GM21360 (cell line): ENCODE data around the gene AMIGO1.
"Not testable (repeated sequence)": the region's sequence is repeated elsewhere in the genome, so short reads cannot be mapped to it uniquely, and the experiment has no call there.

Experiments used
- ATAC-seq: cut with Tn5 transposase; IDR thresholded peaks from one replicate; pipeline ENCODE4 v1.9.1; 2021; ENCODE audit warnings: mild to moderate bottlenecking, moderate library complexity; ENCODE audit not compliant: unreplicated experiment

AMIGO1 gene

DNA sequence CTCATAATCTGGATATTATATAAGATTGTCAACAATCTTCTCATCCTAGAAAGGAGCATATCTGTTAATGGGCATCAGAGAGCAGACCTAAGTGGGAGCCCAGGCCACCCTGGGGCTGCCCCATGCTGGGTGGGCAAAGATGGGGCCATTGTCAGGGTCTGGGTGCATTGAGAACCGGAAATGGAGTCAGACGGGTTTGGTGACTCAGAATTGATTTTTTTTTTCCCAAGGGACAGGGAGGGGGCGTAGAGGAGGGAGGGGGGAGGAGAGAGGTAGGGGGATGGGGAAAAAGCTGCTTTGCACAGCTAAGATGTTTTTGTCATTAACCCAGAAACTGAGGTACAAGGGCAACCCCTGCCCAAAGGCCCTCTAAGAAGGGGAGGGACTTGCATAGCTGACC is 24.5 kb downstream of the AMIGO1 start:
- no peak for ATAC-seq

DNA sequence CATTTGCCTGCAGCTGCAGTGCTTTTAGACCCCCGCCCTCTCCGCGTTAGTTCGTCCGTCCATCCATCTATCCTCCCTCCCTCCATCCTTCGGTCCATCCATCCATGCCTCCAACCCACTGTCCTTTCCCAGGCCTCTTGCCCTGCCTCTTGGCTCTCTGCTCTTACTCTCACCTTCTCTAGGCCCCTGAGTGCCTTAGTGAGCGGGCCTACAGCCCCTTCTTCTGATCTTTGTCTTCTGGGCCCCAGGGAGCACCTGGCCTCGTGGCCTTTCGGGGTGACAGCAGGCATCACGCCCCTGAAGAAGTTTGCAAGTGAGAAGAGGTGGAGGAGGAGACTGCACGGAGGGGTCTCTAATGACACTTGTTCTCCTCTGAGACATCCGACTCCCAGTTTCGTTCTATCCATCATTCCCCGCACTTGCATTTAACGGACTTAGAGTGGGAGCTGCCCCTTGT is 25.0 kb downstream of the AMIGO1 start:
- ATAC-seq: no peak

DNA sequence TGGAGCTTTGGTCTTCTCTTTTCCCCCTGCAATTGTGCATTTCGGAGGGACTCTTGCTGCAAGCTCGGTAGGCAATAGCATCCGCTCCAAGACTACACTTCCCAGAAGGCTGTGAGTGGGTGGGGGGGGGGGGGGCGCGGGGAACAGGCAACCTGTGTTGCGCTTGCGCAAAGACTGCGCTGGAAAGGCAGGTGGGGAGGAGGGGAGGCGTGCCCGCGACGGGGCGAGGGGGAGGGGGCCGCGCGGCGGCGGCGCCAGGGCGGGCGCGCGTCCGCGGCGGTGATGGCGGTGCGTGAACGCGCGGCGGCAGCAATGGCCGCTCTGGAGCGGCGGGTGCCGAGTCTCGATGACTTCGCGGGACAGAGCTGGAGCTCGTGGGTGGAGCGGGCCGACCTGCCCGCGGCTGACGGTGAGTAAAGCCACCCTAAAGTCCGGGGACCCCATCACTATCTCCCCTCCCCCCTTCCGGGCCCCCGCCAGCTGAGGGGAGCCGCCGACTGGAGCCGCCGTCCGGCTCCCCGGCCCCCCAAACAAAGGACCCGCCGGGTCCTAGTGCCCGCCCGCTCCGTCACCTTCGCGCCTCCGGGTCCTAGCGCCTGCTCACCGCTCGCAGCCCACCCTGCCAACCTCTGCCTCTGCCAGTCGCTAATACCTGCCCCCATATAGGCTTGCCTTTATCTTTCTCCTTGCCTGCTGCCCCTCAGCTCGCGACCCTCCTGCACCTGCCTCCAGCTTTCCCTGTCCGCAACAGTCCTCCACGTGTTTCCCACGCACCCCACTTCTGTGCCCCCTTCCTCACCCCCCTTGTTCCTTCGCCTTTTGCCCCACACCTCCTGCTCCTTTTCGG is 25.6 kb downstream of the AMIGO1 start, which contains the start of gene ATXN7L2:
Gene ATXN7L2 (plus strand): TSS at position 234 of the 847 bp plus-strand sequence. CDS start 49 bp downstream, at position 283.
- ATAC-seq: peak; percentile 58

DNA sequence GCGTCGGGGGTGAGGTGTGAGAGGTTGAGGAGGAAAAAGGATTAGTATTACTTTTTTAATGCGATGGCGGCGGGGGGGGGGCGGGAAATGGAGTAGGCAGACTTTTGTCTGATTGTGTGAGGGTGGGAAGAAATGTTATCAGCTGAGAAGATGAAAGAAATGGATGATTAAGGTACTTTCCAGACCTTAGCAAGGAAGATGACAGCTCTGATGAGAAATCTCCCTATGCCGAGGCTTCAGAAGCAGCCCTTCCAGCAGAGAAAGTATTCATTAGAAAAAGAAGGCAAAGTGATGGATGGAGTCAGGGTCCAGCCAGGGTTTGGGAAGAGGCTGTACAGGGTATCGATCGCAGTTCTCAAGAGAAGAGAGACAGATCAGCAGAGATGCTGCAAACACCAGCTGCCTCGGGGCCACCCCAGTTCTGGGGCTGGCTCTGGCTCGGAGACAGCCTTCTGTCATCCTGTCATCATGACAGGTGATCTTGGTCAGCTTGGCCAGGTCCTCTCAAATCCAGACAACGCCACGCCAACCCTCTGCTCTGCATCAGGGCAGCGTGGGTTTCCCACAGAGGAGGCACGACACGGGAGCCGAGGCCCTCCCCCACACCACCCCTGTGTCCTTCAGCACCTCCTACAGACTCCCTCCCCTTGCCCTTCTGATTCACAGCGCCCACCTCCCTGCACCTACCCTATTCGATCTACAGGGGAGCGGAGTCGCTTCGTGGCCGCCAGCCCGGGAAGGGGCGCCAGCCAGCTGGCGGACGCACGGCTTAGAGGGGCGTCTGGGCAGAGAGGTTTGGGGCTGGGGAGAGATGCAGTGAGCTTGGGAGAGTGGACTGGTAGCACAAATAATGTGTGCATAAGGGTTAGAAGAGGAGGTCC is 26.5 kb downstream of the AMIGO1 start:
- peak; percentile 33 for ATAC-seq

- no peak for ATAC-seq
Measured at GRCh38 chr1:109482242-109482641, 27.3 kb downstream of the AMIGO1 start.

DNA sequence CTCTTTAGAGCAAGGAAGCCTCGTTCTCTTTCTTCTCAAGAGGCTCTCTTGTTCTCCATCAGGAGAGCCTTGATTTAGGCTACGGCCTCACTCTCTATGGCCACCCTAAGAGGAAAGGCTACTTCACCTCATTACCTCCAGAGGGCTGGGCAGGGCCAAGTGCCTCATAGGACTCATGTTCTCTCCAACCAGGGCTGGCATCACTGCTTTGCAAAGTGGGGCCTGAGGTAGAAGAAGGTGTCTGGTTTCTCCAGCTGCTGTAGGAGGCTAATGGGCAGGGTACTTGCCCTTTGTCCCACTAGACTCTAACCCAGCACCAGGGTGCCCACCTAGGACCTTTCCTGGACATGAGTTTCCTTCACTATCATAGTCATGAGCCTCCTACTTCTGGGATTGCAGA is 27.9 kb downstream of the AMIGO1 start:
- no peak for ATAC-seq

GRCh38 chr1:109479901-109480300 is 29.6 kb downstream of the AMIGO1 start:
- no peak for ATAC-seq

DNA sequence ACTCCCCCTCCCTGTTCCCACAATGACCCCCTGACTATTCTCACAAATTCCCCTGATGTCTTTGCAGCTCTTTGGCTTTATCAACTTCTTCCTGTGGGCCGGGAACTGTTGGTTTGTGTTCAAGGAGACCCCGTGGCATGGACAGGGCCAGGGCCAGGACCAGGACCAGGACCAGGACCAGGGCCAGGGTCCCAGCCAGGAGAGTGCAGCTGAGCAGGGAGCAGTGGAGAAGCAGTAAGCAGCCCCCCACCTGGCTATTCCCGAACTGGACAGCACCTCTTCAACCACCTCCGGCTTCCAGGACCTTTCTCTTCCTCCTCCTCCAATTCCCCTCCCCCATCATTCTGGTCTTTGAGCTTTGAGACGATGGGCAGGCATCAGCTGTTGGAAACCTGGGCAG is 30.2 kb downstream of the AMIGO1 start:
- no peak for ATAC-seq

GRCh38 chr1:109478806-109479205 is 30.7 kb downstream of the AMIGO1 start:
- ATAC-seq: no peak

DNA sequence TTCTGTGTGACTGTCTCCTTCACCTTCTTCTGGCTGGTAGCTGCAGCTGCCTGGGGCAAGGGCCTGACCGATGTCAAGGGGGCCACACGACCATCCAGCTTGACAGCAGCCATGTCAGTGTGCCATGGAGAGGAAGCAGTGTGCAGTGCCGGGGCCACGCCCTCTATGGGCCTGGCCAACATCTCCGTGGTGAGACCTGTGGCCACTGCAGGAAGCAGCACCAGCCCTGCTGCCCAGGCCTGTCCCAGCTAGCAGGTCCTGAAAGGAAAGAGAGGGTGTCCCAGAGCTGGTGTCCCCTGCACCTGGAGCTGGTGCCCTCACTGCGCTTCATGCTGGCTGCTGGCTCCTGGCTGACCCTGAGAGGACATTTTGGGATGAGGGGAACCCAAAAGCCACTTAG is 31.7 kb downstream of the AMIGO1 start:
- ATAC-seq: no peak

GRCh38 chr1:109476825-109477224 is 32.7 kb downstream of the AMIGO1 start:
- no peak for ATAC-seq

GRCh38 chr1:109475261-109475660 is 34.3 kb downstream of the AMIGO1 start:
- ATAC-seq: no peak

DNA sequence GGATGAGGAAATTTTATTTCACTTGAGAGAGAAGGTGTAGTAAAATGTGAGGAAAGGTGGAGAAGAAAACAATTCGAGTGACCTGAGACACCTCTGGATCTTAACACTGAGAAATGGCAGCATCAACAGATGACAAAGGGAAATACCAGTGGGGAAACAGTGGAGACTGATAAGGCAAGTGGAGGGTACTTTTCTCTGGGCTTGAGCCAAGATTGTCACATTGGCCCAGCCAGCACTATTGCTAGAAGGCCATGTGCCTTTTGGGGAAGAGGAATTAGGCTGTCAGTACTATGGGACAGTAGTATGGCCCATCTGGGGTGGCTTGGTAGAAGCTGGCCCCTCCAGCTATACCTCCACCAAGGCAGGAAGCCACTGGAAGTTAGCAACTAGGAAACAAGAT is 34.8 kb downstream of the AMIGO1 start:
- ATAC-seq: no peak

- ATAC-seq: not testable (repeated sequence)
Measured at GRCh38 chr1:109473284-109474057, 36.1 kb downstream of the AMIGO1 start.

GRCh38 chr1:109472779-109473178 is 36.7 kb downstream of the AMIGO1 start:
- ATAC-seq: no peak

GRCh38 chr1:109470245-109470644 is 39.3 kb downstream of the AMIGO1 start:
- ATAC-seq: no peak

GRCh38 chr1:109468903-109469302 is 40.6 kb downstream of the AMIGO1 start:
- no peak for ATAC-seq

DNA sequence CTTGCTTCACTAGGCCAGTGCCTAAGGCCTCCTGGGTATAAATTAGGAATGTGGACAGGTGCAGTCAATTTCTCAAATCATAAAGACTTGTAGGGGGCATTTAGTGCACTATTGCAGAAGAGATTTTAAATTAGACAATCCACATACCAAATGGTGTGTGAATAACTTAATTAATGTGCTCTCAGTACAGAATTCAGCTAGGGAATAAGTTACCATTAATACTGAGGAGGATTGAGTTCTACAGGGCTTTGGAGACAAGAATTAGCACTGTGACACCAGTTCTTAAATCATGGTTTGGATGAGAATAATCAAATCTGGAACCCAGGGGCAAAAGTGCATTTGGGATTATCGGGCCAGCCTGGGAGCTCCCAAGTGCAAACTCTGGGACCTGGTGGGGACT is 41.5 kb downstream of the AMIGO1 start:
- ATAC-seq: no peak

DNA sequence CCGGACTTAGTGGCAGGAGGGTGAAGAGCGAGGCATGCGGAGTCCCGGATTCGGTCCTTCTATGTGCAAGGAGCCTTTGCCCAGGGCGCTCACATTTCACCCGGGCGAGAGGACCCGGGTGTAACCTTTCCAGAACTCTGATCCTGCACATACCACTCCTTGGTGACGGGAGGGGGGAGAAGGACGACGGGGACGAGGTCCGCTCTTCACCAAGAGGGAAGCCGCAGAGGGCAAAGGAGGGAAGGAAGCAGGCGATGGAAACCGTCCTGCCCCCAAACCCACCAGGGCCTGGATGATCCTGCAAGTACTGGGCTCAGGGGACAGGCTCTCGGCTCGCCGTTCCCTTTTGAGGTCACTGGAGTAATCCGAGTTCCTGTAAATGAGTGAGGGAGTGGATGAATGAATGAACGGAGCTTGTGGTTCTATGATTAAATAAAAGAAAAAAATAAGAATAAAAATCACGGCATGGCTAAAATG is 42.2 kb downstream of the AMIGO1 start:
- no peak for ATAC-seq

DNA sequence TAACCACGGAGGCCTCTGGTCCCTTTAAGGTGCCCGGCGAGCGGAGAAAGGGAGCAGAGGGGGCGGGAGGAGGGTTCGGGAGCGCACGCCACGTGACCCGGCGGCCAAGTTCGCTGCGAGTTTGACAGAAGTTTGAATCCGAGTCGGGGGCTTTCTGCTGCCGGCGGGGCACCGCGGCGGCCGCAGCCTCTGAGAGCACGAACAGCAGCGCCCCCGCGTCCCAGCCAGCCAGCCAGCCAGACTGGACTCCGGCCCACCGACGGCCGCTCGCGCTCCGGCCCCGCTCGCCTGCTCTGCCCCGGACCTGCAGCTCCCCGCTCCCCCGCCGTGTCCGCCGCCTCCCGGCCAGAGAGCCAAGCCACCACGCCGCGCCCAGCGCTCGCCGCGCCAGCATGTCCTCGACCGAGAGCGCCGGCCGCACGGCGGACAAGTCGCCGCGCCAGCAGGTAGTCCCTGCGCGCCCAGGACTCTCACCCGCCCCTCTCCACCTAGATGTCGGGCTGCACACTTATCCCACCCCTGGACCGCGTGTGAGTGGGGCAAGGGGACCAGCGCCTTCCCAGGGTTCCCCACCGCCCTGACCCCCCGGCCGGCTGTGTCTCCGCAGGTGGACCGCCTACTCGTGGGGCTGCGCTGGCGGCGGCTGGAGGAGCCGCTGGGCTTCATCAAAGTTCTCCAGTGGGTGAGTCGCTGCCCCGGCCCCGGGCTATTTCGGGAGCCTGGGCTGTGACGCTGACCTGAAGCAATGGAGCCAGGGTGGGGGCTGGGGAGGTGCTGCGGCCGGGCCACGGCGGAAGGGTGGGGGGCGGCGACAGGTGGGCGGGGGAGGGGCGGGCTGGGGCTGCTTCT is 42.9 kb downstream of the AMIGO1 start, which contains the start of gene SYPL2:
Gene SYPL2 (plus strand): TSS at position 95 of the 849 bp plus-strand sequence. CDS start 298 bp downstream, at position 393.
- no peak for ATAC-seq
